K562 (cell line): Measurements from ENCODE around the gene SLC44A1. TPM values are rescaled to one million over a fixed set of nuclear protein-coding genes. Genes with fewer than 3 reads are reported as not detected.

Source experiments
- CBFA2T3 ChIP-seq: fragments of 450-650 bp; IDR thresholded peaks from 2 replicates; pipeline ENCODE4 v1.6.1; 2017
- CEBPB ChIP-seq: fragments of 450-650 bp; IDR thresholded peaks from 2 replicates; pipeline ENCODE4 v1.6.1; 2016; ENCODE audit warnings: missing genetic modification characterization, missing compliant biosample characterization
- CUX1 ChIP-seq: fragments of 200-800 bp; sonication (Bioruptor generic); IDR thresholded peaks from 2 replicates; pipeline ENCODE4 v1.6.1; 2016; ENCODE audit warnings: missing genetic modification characterization, missing compliant biosample characterization
- DPF2 ChIP-seq: fragments of 450-650 bp; IDR thresholded peaks from 2 replicates; pipeline ENCODE4 v1.6.1; 2016
- EGR1 ChIP-seq: fragments of 450-650 bp; conservative IDR thresholded peaks from 2 replicates; pipeline ENCODE4 v1.6.1; 2017; ENCODE audit warnings: mild to moderate bottlenecking
- ETV1 ChIP-seq: fragments of 450-650 bp; conservative IDR thresholded peaks from 2 replicates; pipeline ENCODE4 v1.6.1; 2016; ENCODE audit warnings: missing genetic modification characterization, control low read depth, low read depth, missing compliant biosample characterization
- HMBOX1 ChIP-seq: sonication (generic); IDR thresholded peaks from 2 replicates; pipeline ENCODE4 v1.6.1; 2016
- JUN ChIP-seq, 2 experiments: sonication (generic) in 1 of 2; formaldehyde crosslinking in 1 of 2; IDR thresholded peaks; 2 replicates each; pipeline versions ENCODE4 v1.6.1 to v1.8.0; 2012 to 2022; ENCODE audit warnings: borderline replicate concordance in 2 of 2, mild to moderate bottlenecking in 2 of 2, improper control_type of control experiment in 1 of 2, low read depth in 1 of 2, low read length in 1 of 2, missing genetic modification reagents in 1 of 2
- MAFF ChIP-seq: IDR thresholded peaks from 2 replicates; pipeline ENCODE4 v1.6.1; 2012; ENCODE audit warnings: low read length, improper control_type of control experiment
- MAFG ChIP-seq: fragments of 450-650 bp; conservative IDR thresholded peaks from 2 replicates; pipeline ENCODE4 v1.6.1; 2016; ENCODE audit warnings: missing genetic modification characterization, missing compliant biosample characterization
- NFE2 ChIP-seq: IDR thresholded peaks from 2 replicates; pipeline ENCODE4 v1.6.1; 2014; ENCODE audit warnings: antibody characterized with exemption, low read depth
- NFE2L1 ChIP-seq: fragments of 450-650 bp; IDR thresholded peaks from 2 replicates; pipeline ENCODE4 v1.6.1; 2016; ENCODE audit warnings: missing genetic modification characterization, low read depth, mild to moderate bottlenecking, missing compliant biosample characterization, moderate library complexity, borderline replicate concordance
- NR3C1 ChIP-seq: sonication (generic); formaldehyde crosslinking; IDR thresholded peaks from 2 replicates; pipeline ENCODE4 v1.8.1; 2022; ENCODE audit warnings: missing genetic modification reagents
- POLR2A ChIP-seq: fragments of 450-650 bp; conservative IDR thresholded peaks from 2 replicates; pipeline ENCODE4 v1.6.1; 2016
- RBM34 ChIP-seq: fragments of 200-400 bp; formaldehyde crosslinking; IDR thresholded peaks from 2 replicates; pipeline ENCODE4 v1.6.1; 2018; ENCODE audit warnings: low read length, borderline replicate concordance; ENCODE audit not compliant: insufficient read depth
- RCOR1 ChIP-seq, 2 experiments: IDR thresholded peaks; 2 replicates each; pipeline ENCODE4 v1.6.1; 2012; ENCODE audit warnings: low read depth in 2 of 2, low read length in 2 of 2, borderline replicate concordance in 1 of 2, improper control_type of control experiment in 1 of 2
- SIRT6 ChIP-seq: IDR thresholded peaks from one replicate; pipeline ENCODE4 v1.6.1; 2012; ENCODE audit warnings: low read depth, mild to moderate bottlenecking, control low read depth, inconsistent platforms, low read length, moderate library complexity
- SMARCA5 ChIP-seq: fragments of 450-650 bp; IDR thresholded peaks from 2 replicates; pipeline ENCODE4 v1.6.1; 2016
- TFAM ChIP-seq: fragments of 250-450 bp; sonication (Bioruptor Pico); conservative IDR thresholded peaks from 2 replicates; pipeline ENCODE4 v1.5.0; 2021; ENCODE audit warnings: mild to moderate bottlenecking, moderate library complexity
- ZEB2 ChIP-seq: fragments of 450-650 bp; IDR thresholded peaks from 2 replicates; pipeline ENCODE4 v1.6.1; 2016
- ZNF384 ChIP-seq: IDR thresholded peaks from 2 replicates; pipeline ENCODE4 v1.6.1; 2012; ENCODE audit warnings: low read depth, low read length, improper control_type of control experiment
- ZNF444 ChIP-seq: fragments of 250-450 bp; sonication (Bioruptor Pico); IDR thresholded peaks from 2 replicates; pipeline ENCODE4 v1.4.0; 2020; ENCODE audit warnings: mild to moderate bottlenecking, moderate library complexity
- ZNF57 ChIP-seq: fragments of 450-650 bp; formaldehyde crosslinking; IDR thresholded peaks from 2 replicates; pipeline ENCODE4 v1.4.0; 2020; ENCODE audit warnings: mild to moderate bottlenecking, moderate library complexity
- ZNF79 ChIP-seq: fragments of 250-450 bp; sonication (Bioruptor Pico); IDR thresholded peaks from 2 replicates; pipeline ENCODE4 v1.4.0; 2020; ENCODE audit warnings: low read depth, mild to moderate bottlenecking, moderate library complexity
- polyA plus RNA-seq, 8 experiments: library from polyadenylated mRNA; depleted of rRNA in 4 of 8; stranded (reverse) in 5 of 8; unstranded in 3 of 8; fragments of >200 nt; fragmentation: Nextera tagmentation in 2 of 8; fragmentation: Illumina TruSeq in 1 of 8; extraction: Ambion mirVana in 2 of 8; extraction: Trizol in 1 of 8; gene quantifications; 2 replicates each; pipeline versions ENCODE4 v1.2.1 to v1.2.3, GENCODE V29; 2011 to 2014; ENCODE audit warnings: inconsistent platforms in 1 of 8, missing spikeins in 1 of 8
- total RNA-seq, 7 experiments: library from RNA; depleted of rRNA in 6 of 7; stranded (reverse); fragments of >200 nt in 6 of 7; fragmentation: Illumina TruSeq in 2 of 7; extraction: Trizol in 2 of 7; gene quantifications; 2 replicates each; pipeline versions ENCODE4 v1.2.1 to v1.2.3, GENCODE V29; 2011 to 2021; ENCODE audit warnings: low replicate concordance in 1 of 7

SLC44A1 gene
- total and polyA plus RNA-seq, 9 of the 15 experiments (the other 6 are each of a cell fraction or from before 2014, with no cell fraction given) = 0.11 to 0.59 (median 0.30) TPM

- TF ChIP-seq CUX1 (CRISPR knock-in tag) = no peak
- TF ChIP-seq NFE2 = peak; percentile 91
- no peak for TF ChIP-seq RCOR1 (IDR thresholded peaks at IDR 0.05; ENCODE audit: borderline replicate concordance in 1 of 2, low read depth in 2 of 2, low read length in 2 of 2)
- no peak for TF ChIP-seq ZNF57 (CRISPR knock-in tag)
- peak; percentile 100 for TF ChIP-seq HMBOX1
- TF ChIP-seq RBM34 = no peak
- TF ChIP-seq TFAM (CRISPR knock-in tag) = no peak
- no peak for TF ChIP-seq ZEB2
- TF ChIP-seq CEBPB (tag) = peak; percentile 89
- TF ChIP-seq ZNF79 = no peak
- TF ChIP-seq MAFF = peak; percentile 61; the same call in 1 of the 2 replicates
- TF ChIP-seq ETV1 (tag) = no peak
- peak; percentile 60 for TF ChIP-seq EGR1
- TF ChIP-seq SMARCA5 = no peak
- TF ChIP-seq CBFA2T3 = 0 out of 2 replicates have a peak, but pooled peaks have one; percentile 13
- no peak for TF ChIP-seq ZNF444 (CRISPR knock-in tag)
- TF ChIP-seq POLR2A = no peak
- no peak for TF ChIP-seq JUN (IDR thresholded peaks at IDR 0.05; ENCODE audit: borderline replicate concordance, low read depth, low read length)
- no peak for TF ChIP-seq JUN (CRISPR knock-in tag; IDR thresholded peaks at IDR 0.05; ENCODE audit: borderline replicate concordance)
- TF ChIP-seq NFE2L1 (tag) = peak; percentile 55; the same call in 1 of the 2 replicates
- no peak for TF ChIP-seq NR3C1
- no peak for TF ChIP-seq ZNF384
- TF ChIP-seq SIRT6 = no peak
- peak; percentile 96 for TF ChIP-seq MAFG
- 0 out of 2 replicates have a peak, but pooled peaks have one; percentile 18 for TF ChIP-seq DPF2
Observed at GRCh38 chr9:105296877-105297287, 52.4 kb downstream of the SLC44A1 start (continued).
